K562 (cell line): ENCODE data around the gene NMRAL1. TPM values are rescaled to one million over a fixed set of nuclear protein-coding genes. Genes with fewer than 3 reads are reported as not detected.

Experiments
- ATAC-seq: fragments of 200-7000 bp; cut with Tn5 transposase; 3 replicates; pipeline ENCODE4 v1.9.1; 2020; ENCODE audit warnings: moderate library complexity
- BruUV-seq: library from RNA; stranded (reverse); fragments of 400-500 nt; replicated peaks from 2 replicates; lab custom pipeline; 2021; lab: Mats Ljungman, UMichigan
- CTCF ChIA-PET: fragments of 300-600 bp; formaldehyde crosslinking; extraction: SDS; loops from one replicate; lab custom pipeline; 2021; ENCODE audit warnings: low intra/inter-chr PET ratio; lab: Yijun Ruan, JAX
- POLR2A ChIA-PET: fragments of 300-600, 350-650 bp; sonication (Branson Sonifier 250); formaldehyde crosslinking; extraction: SDS; loops from one replicate; lab custom pipeline; 2021; ENCODE audit warnings: antibody characterized with exemption, inconsistent platforms; lab: Yijun Ruan, JAX
- DNase-seq, 4 experiments: peaks; one replicate each; pipeline versions ENCODE4 v3.0.0 to v3.0.0-alpha.2; 2011 to 2018; ENCODE audit warnings: low spot score in 3 of 4, mixed read lengths in 3 of 4; ENCODE audit errors: extremely low read depth in 1 of 4
- FAIRE-seq: peaks from 2 replicates; lab custom pipeline; 2011; peaks lifted over from hg19 to GRCh38; lab: Jason Lieb, UNC
- H2AFZ ChIP-seq: 2 replicates; pipeline ENCODE4 v1.6.0; 2011; ENCODE audit warnings: low read depth, low read length, control low read depth, inconsistent platforms
- H3K27ac ChIP-seq: fragments of 200-600 bp; 3 replicates; pipeline ENCODE4 v1.8.0; 2011; ENCODE audit warnings: low read depth, mild to moderate bottlenecking, control low read depth, inconsistent platforms, low read length, moderate library complexity, mixed read lengths; ENCODE audit errors: extremely low read depth
- H3K27me3 ChIP-seq, 2 experiments: fragments of 300-600 bp in 1 of 2; 2 replicates in 1 of 2; 3 replicates in 1 of 2; pipeline versions ENCODE4 v1.6.0 to v1.8.0; 2011; ENCODE audit warnings: inconsistent platforms in 2 of 2, low read length in 2 of 2, mild to moderate bottlenecking in 1 of 2, mixed read lengths in 1 of 2, moderate library complexity in 1 of 2; ENCODE audit not compliant: control insufficient read depth in 2 of 2, insufficient read depth in 2 of 2
- H3K36me3 ChIP-seq: fragments of 300-600 bp; 3 replicates; pipeline ENCODE4 v1.8.0; 2011; ENCODE audit warnings: mild to moderate bottlenecking, low read length, inconsistent platforms; ENCODE audit not compliant: control insufficient read depth, insufficient read depth
- H3K4me1 ChIP-seq, 2 experiments: fragments of 200-600 bp in 1 of 2; replicated peaks in 1 of 2; 2 replicates in 1 of 2; 3 replicates in 1 of 2; pipeline versions ENCODE4 v1.5.1 to v1.8.0; 2011; ENCODE audit warnings: inconsistent platforms in 2 of 2, low read length in 2 of 2, mild to moderate bottlenecking in 1 of 2, mixed read lengths in 1 of 2, moderate library complexity in 1 of 2; ENCODE audit not compliant: control insufficient read depth in 2 of 2, insufficient read depth in 2 of 2
- H3K4me2 ChIP-seq: 2 replicates; pipeline ENCODE4 v1.6.1; 2011; ENCODE audit warnings: low read length, control low read depth, inconsistent platforms, mixed read lengths; ENCODE audit not compliant: insufficient read depth
- H3K4me3 ChIP-seq: fragments of 200-600 bp; sonication (generic), shearing (Covaris generic); 2 replicates; pipeline ENCODE4 v1.5.1; 2016; ENCODE audit warnings: control low read depth, inconsistent platforms
- H3K79me2 ChIP-seq: fragments of 200-600 bp; 3 replicates; pipeline ENCODE4 v1.8.0; 2011; ENCODE audit warnings: low read length, inconsistent platforms; ENCODE audit not compliant: control insufficient read depth, insufficient read depth
- H3K9ac ChIP-seq, 2 experiments: 2 replicates each; pipeline versions ENCODE4 v1.6.0 to v1.6.1; 2011; ENCODE audit warnings: low read depth in 2 of 2, low read length in 2 of 2, control low read depth in 1 of 2, inconsistent platforms in 1 of 2, mild to moderate bottlenecking in 1 of 2, mixed read lengths in 1 of 2; ENCODE audit not compliant: insufficient read depth in 1 of 2
- H3K9me1 ChIP-seq: one replicate; pipeline ENCODE4 v1.6.0; 2011; ENCODE audit warnings: inconsistent platforms, mild to moderate bottlenecking, low read length, moderate library complexity; ENCODE audit not compliant: control insufficient read depth, insufficient read depth
- H3K9me3 ChIP-seq: replicated peaks from 2 replicates; pipeline ENCODE4 v1.5.1; 2011; ENCODE audit warnings: low read depth, low read length, inconsistent platforms; ENCODE audit not compliant: control insufficient read depth, insufficient read depth
- H4K20me1 ChIP-seq: replicated peaks from 2 replicates; pipeline ENCODE4 v1.6.1; 2011; ENCODE audit warnings: low read length, inconsistent platforms, mixed read lengths; ENCODE audit not compliant: control insufficient read depth, insufficient read depth
- DACH1 ChIP-seq: fragments of 450-650 bp; IDR thresholded peaks from 2 replicates; pipeline ENCODE4 v1.6.1; 2018; ENCODE audit not compliant: partially characterized antibody
- HDAC6 ChIP-seq: IDR thresholded peaks from 2 replicates; pipeline ENCODE4 v1.6.1; 2012; ENCODE audit warnings: low read depth, mild to moderate bottlenecking, control low read depth, inconsistent platforms, low read length, moderate library complexity
- RBFOX2 ChIP-seq: fragments of 200-400 bp; formaldehyde crosslinking; IDR thresholded peaks from 2 replicates; pipeline ENCODE4 v1.6.1; 2017; ENCODE audit warnings: low read depth, mild to moderate bottlenecking, low read length, moderate library complexity
- RBM14 ChIP-seq: fragments of 200-400 bp; formaldehyde crosslinking; IDR thresholded peaks from 2 replicates; pipeline ENCODE4 v1.6.1; 2018; ENCODE audit warnings: low read depth, mild to moderate bottlenecking, low read length, moderate library complexity, borderline replicate concordance; ENCODE audit not compliant: insufficient read depth
- SMARCA4 ChIP-seq: fragments of 450-650 bp; IDR thresholded peaks from 2 replicates; pipeline ENCODE4 v1.6.1; 2016
- WGBS: fragments of 100-300 bp; shearing (Covaris generic); methylation state at CpG from one replicate; pipeline ENCODE4 v1.1.6; 2016; ENCODE audit warnings: low coverage, mixed read lengths; ENCODE audit not compliant: insufficient coverage; ENCODE audit errors: missing lambda C conversion rate; 5-methylcytosine and 5-hydroxymethylcytosine counted together
- in situ Hi-C: fragments of 300-500 bp; cut with MboI; formaldehyde crosslinking; loops from 4 replicates; pipeline ENCODE4 v1.15.0; 2018; ENCODE audit warnings: inconsistent platforms, mixed read lengths
- intact Hi-C: fragments of 100-400 bp; cut with micrococcal nuclease; formaldehyde crosslinking; loops from 2 replicates; pipeline ENCODE4 v1.14.2; 2022
- polyA plus RNA-seq, 8 experiments: library from polyadenylated mRNA; depleted of rRNA in 4 of 8; stranded (reverse) in 5 of 8; unstranded in 3 of 8; fragments of >200 nt; fragmentation: Nextera tagmentation in 2 of 8; fragmentation: Illumina TruSeq in 1 of 8; extraction: Ambion mirVana in 2 of 8; extraction: Trizol in 1 of 8; gene quantifications; 2 replicates each; pipeline versions ENCODE4 v1.2.1 to v1.2.3, GENCODE V29; 2011 to 2014; ENCODE audit warnings: inconsistent platforms in 1 of 8, missing spikeins in 1 of 8
- total RNA-seq, 7 experiments: library from RNA; depleted of rRNA in 6 of 7; stranded (reverse); fragments of >200 nt in 6 of 7; fragmentation: Illumina TruSeq in 2 of 7; extraction: Trizol in 2 of 7; gene quantifications; 2 replicates each; pipeline versions ENCODE4 v1.2.1 to v1.2.3, GENCODE V29; 2011 to 2021; ENCODE audit warnings: low replicate concordance in 1 of 7
- TF ChIP-seq, protein P1 (sequence below): sonication (generic); formaldehyde crosslinking; IDR thresholded peaks from 2 replicates; pipeline ENCODE4 v1.8.1; 2023; ENCODE audit warnings: mild to moderate bottlenecking, missing genetic modification reagents

The NMRAL1 gene
- total and polyA plus RNA-seq, 9 of the 15 experiments (the other 6 are each of a cell fraction or from before 2014, with no cell fraction given): 6.3 to 116 (median 63.2) TPM

- TF ChIP-seq HDAC6: no peak
- peak; percentile 50 for TF ChIP-seq SMARCA4
- TF ChIP-seq RBM14: 0 out of 2 replicates have a peak, but pooled peaks have one; percentile 20
- TF ChIP-seq DACH1: no peak
- TF ChIP-seq, all 486 proteins: peak for 57
Observed at GRCh38 chr16:4415538-4416199, 58.8 kb downstream of the NMRAL1 start (continued).

- TF ChIP-seq, protein P1, sequence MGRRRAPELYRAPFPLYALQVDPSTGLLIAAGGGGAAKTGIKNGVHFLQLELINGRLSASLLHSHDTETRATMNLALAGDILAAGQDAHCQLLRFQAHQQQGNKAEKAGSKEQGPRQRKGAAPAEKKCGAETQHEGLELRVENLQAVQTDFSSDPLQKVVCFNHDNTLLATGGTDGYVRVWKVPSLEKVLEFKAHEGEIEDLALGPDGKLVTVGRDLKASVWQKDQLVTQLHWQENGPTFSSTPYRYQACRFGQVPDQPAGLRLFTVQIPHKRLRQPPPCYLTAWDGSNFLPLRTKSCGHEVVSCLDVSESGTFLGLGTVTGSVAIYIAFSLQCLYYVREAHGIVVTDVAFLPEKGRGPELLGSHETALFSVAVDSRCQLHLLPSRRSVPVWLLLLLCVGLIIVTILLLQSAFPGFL (CRISPR knock-in tag): no peak
- 0 out of 2 replicates have a peak, but pooled peaks have one; percentile 13 for TF ChIP-seq RBFOX2
- FAIRE-seq: no peak
- ATAC-seq: no peak
- intact Hi-C loops: loop anchor here (10.0 kb wide), 1 partner anchor 540 kb away; the partner anchor contains the start of gene SEC14L5
- peak in 1 of 4 experiments; percentile 8 for DNase-seq
- Histone ChIP-seq H3K4me2 (no peak overlapping the region), H3K27ac (no peak overlapping the region), H3K9ac (peak overlapping the region; percentile 89 to 92; a peak in 1 of 4 replicates), H3K9me3 (no peaks in the 10 kb centered on the region), H3K27me3 (no peaks in the 10 kb centered on the region), H3K79me2 (peaks cover 41% of the 10 kb centered on the region), H3K9me1 (no peaks in the 10 kb centered on the region), H4K20me1 (peaks cover 33% of the 10 kb centered on the region), H2AFZ (no peak overlapping the region), H3K4me1 (peaks cover 17 to 41% of the 10 kb centered on the region in 2 experiments; a peak in 4 of 5 replicates), H3K36me3 (peaks cover 47% of the 10 kb centered on the region; the same call in 2 of the 3 replicates), H3K4me3 (no peak overlapping the region)
- BruUV-seq: no TSS peak
- 80% methylated on average over 6 of the region's 7 CpGs for WGBS
- ChIA-PET POLR2A (interaction anchor here (0.5 to 4.2 kb wide), 6 partner anchors 10 to 224 kb away, joined by 3 to 35 read pairs (median 4); no protein-coding TSS in a partner anchor), CTCF (no interaction called here)
- in situ Hi-C loops: no loop called here
Observed at GRCh38 chr16:4414187-4414917, 60.1 kb downstream of the NMRAL1 start.
